H1 (cell line): Measurements from ENCODE around the gene DIDO1. TPM values are rescaled to one million over a fixed set of nuclear protein-coding genes. Genes with fewer than 3 reads are reported as not detected.

Source experiments
- SRF ChIP-seq: IDR thresholded peaks from 2 replicates; pipeline ENCODE4 v1.6.1; 2011; ENCODE audit warnings: mild to moderate bottlenecking, low read depth, low read length, moderate library complexity
- TBP ChIP-seq: IDR thresholded peaks from 2 replicates; pipeline ENCODE4 v1.6.1; 2011; ENCODE audit warnings: low read depth, low read length, improper control_type of control experiment
- polyA plus RNA-seq, 7 experiments: library from polyadenylated mRNA; depleted of rRNA in 3 of 7; stranded (reverse) in 5 of 7; unstranded in 2 of 7; fragments of >200 nt in 5 of 7; fragments of 200-250 nt in 2 of 7; gene quantifications; 1 replicate in 5 of 7; 2 replicates in 1 of 7; 4 replicates in 1 of 7; pipeline versions ENCODE4 v1.2.1 to v1.2.3, GENCODE V29; 2011 to 2013; ENCODE audit warnings: missing spikeins in 2 of 7, mixed read lengths in 2 of 7
- total RNA-seq: library from RNA; stranded (reverse); fragmentation: NEBNext Ultra II Directional; extraction: Animal tissue kit (Norgen Biotek cat#: 25700); gene quantifications from 2 replicates; pipeline ENCODE4 v1.2.1, GENCODE V29; 2021

The DIDO1 gene
- total and polyA plus RNA-seq, 2 of the 8 experiments (the other 6 are each of a cell fraction or from before 2014, with no cell fraction given): 53.6 to 82.8 TPM

DNA sequence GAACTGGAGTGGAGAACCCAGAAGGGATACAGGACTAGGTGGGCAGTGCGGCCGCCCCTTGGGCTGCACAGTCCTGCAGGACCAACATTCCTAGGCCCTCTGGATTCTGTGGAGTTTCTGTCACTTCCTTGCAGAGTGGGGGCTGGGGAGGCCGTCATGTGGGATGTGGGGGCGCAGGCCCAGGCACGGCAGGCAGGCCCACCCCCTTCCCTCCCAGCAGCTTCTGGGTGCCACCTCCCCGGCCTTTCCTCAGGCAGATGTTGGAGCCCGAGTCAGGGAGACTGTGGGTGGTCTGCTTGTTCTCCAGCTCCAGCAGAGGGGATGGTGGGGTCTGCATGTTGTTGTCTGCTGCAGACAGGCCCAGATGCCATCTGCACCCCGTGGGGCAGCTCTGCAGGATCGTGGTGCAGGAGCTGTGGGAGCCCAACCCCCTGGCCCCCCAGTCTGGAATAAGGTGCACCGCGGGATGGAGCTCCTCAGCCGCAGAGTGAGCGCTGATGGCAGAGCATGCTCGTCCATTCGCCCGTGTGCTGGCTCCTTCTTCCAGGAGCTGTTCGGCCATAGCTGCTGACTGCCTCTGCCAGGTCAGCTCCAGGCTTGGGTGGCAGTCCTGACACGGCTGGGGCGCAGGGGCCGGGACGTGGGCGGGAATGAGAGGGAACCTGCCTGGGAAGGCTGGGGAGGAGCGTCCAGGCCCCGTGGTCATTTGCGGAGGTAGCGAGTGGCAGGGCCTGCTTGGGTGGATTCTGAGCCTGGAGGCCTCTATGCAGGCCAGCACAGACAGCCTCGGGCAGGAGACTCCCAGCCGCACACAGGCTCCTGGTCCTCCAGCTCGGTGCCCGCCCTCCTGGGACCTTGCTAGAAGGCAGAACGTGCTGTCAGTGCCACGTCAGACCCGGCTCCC, 44.3 kb upstream of the DIDO1 start (continued):
- TF ChIP-seq SRF (no peak), TBP (no peak)
